Right lobe of liver (tissue), 4 donors: ENCODE measurements around the gene SDF2L1.

ENCODE experiments used
- CTCF ChIP-seq, 4 donors: fragments of 200-600 bp in 3 of 4; fragments of 450-650 bp in 1 of 4; IDR thresholded peaks; one replicate each; pipeline versions ENCODE4 v1.5.1 to v1.8.0; 2016 to 2022; ENCODE audit warnings: antibody characterized with exemption in 4 of 4, mild to moderate bottlenecking in 2 of 4
- POLR2A ChIP-seq: fragments of 450-650 bp; IDR thresholded peaks from one replicate; pipeline ENCODE4 v1.6.1; 2017; ENCODE audit warnings: antibody characterized with exemption, mild to moderate bottlenecking
- donor health status: DM: no; HTN: no; CAD: no.
- donor health status: DM: no; HTN: no; CAD: no.
- donor health status: DM: no; HTN: yes; CAD: no.

- TF ChIP-seq CTCF (IDR thresholded peaks at IDR 0.05), result no peak
- no peak for TF ChIP-seq POLR2A
These were observed 1.6 kb downstream of the SDF2L1 start for GRCh38 chr22:21643533-21644357.
